WTC11 (cell line): ENCODE measurements around the gene RXRB. TPM values are rescaled to one million over a fixed set of nuclear protein-coding genes. Genes with fewer than 3 reads are reported as not detected.

ENCODE experiments used
- ATAC-seq: fragments of 200-7000 bp; cut with Tn5 transposase; 2 replicates; pipeline ENCODE4 v1.10.0; 2021; ENCODE audit warnings: mild to moderate bottlenecking, moderate library complexity
- CTCF ChIA-PET: fragments of 300-600 bp; sonication (Branson Sonifier 250); formaldehyde crosslinking; loops from one replicate; lab custom pipeline; 2021; ENCODE audit warnings: antibody characterized with exemption; lab: Charles Lee
- POLR2A ChIA-PET: fragments of 350-600 bp; sonication (Branson Sonifier 250); formaldehyde crosslinking; loops from one replicate; lab custom pipeline; 2021; ENCODE audit warnings: antibody characterized with exemption; lab: Charles Lee
- DNase-seq: peaks from one replicate; pipeline ENCODE4 v3.0.0; 2021; ENCODE audit warnings: low spot score
- H3K27ac Mint-ChIP-seq: 2 replicates; pipeline ENCODE4 v1.8.0; 2021; ENCODE audit warnings: mixed read lengths
- H3K27me3 Mint-ChIP-seq: 2 replicates; pipeline ENCODE4 v1.8.0; 2021; ENCODE audit warnings: low read depth, mild to moderate bottlenecking, moderate library complexity, mixed read lengths
- H3K36me3 Mint-ChIP-seq: 2 replicates; pipeline ENCODE4 v1.8.0; 2021; ENCODE audit warnings: mixed read lengths
- H3K4me1 Mint-ChIP-seq: 2 replicates; pipeline ENCODE4 v1.8.0; 2022; ENCODE audit warnings: mixed read lengths
- H3K4me3 Mint-ChIP-seq: 2 replicates; pipeline ENCODE4 v1.8.0; 2021; ENCODE audit warnings: mild to moderate bottlenecking, moderate library complexity, mixed read lengths
- H3K9me3 Mint-ChIP-seq: 2 replicates; pipeline ENCODE4 v1.8.0; 2021; ENCODE audit warnings: mixed read lengths
- ARID4B ChIP-seq: sonication (generic); formaldehyde crosslinking; IDR thresholded peaks from 2 replicates; pipeline ENCODE4 v1.8.0; 2023; ENCODE audit warnings: missing genetic modification reagents, mild to moderate bottlenecking, borderline replicate concordance
- ATF1 ChIP-seq: sonication (generic); formaldehyde crosslinking; IDR thresholded peaks from 2 replicates; pipeline ENCODE4 v1.8.1; 2023; ENCODE audit warnings: mild to moderate bottlenecking, moderate library complexity, missing genetic modification reagents
- ATF2 ChIP-seq: sonication (generic); formaldehyde crosslinking; IDR thresholded peaks from 2 replicates; pipeline ENCODE4 v1.8.1; 2022; ENCODE audit warnings: low read depth, missing genetic modification reagents, borderline replicate concordance
- CDX4 ChIP-seq: fragments of 250-450 bp; sonication (Bioruptor Pico); IDR thresholded peaks from 2 replicates; pipeline ENCODE4 v1.9.0; 2021; ENCODE audit warnings: moderate library complexity, mild to moderate bottlenecking, inconsistent platforms, borderline replicate concordance
- CREB1 ChIP-seq: sonication (generic); formaldehyde crosslinking; IDR thresholded peaks from 2 replicates; pipeline ENCODE4 v1.8.0; 2023; ENCODE audit warnings: mild to moderate bottlenecking, missing genetic modification reagents
- E2F1 ChIP-seq: sonication (generic); formaldehyde crosslinking; IDR thresholded peaks from 2 replicates; pipeline ENCODE4 v1.8.0; 2022; ENCODE audit warnings: mild to moderate bottlenecking, missing genetic modification reagents
- EMX1 ChIP-seq: fragments of 250-450 bp; sonication (Bioruptor Pico); IDR thresholded peaks from 2 replicates; pipeline ENCODE4 v1.8.0; 2021; ENCODE audit warnings: mild to moderate bottlenecking
- ETV6 ChIP-seq: sonication (generic); formaldehyde crosslinking; IDR thresholded peaks from 2 replicates; pipeline ENCODE4 v1.8.1; 2022; ENCODE audit warnings: mild to moderate bottlenecking, missing genetic modification reagents
- FOXP1 ChIP-seq: sonication (generic); formaldehyde crosslinking; IDR thresholded peaks from 2 replicates; pipeline ENCODE4 v1.8.0; 2022; ENCODE audit warnings: missing genetic modification reagents, mild to moderate bottlenecking, moderate library complexity, borderline replicate concordance
- FOXP4 ChIP-seq: sonication (generic); formaldehyde crosslinking; IDR thresholded peaks from 2 replicates; pipeline ENCODE4 v1.8.0; 2022; ENCODE audit warnings: mild to moderate bottlenecking, missing genetic modification reagents
- GABPB1 ChIP-seq: sonication (generic); formaldehyde crosslinking; IDR thresholded peaks from 2 replicates; pipeline ENCODE4 v1.8.1; 2023; ENCODE audit warnings: mild to moderate bottlenecking, missing genetic modification reagents
- GTF2I ChIP-seq: fragments of 250-450 bp; sonication (Bioruptor Pico); conservative IDR thresholded peaks from 2 replicates; pipeline ENCODE4 v1.4.0; 2021; ENCODE audit warnings: mild to moderate bottlenecking
- JAZF1 ChIP-seq: fragments of 250-450 bp; sonication (Bioruptor Pico); IDR thresholded peaks from 2 replicates; pipeline ENCODE4 v1.9.0; 2021; ENCODE audit warnings: moderate library complexity, mild to moderate bottlenecking, inconsistent platforms
- KAT7 ChIP-seq: sonication (generic); formaldehyde crosslinking; IDR thresholded peaks from 2 replicates; pipeline ENCODE4 v1.8.1; 2023; ENCODE audit warnings: missing genetic modification reagents, mild to moderate bottlenecking, borderline replicate concordance
- MAX ChIP-seq: sonication (generic); formaldehyde crosslinking; IDR thresholded peaks from 2 replicates; pipeline ENCODE4 v1.8.0; 2022; ENCODE audit warnings: mild to moderate bottlenecking, missing genetic modification reagents
- MYBL2 ChIP-seq: sonication (generic); formaldehyde crosslinking; IDR thresholded peaks from 2 replicates; pipeline ENCODE4 v1.8.1; 2023; ENCODE audit warnings: mild to moderate bottlenecking, moderate library complexity, missing genetic modification reagents
- NFYB ChIP-seq: sonication (generic); formaldehyde crosslinking; conservative IDR thresholded peaks from 2 replicates; pipeline ENCODE4 v1.8.0; 2022; ENCODE audit warnings: low read depth, missing genetic modification reagents
- TEAD1 ChIP-seq: sonication (generic); formaldehyde crosslinking; IDR thresholded peaks from 2 replicates; pipeline ENCODE4 v1.8.0; 2022; ENCODE audit warnings: mild to moderate bottlenecking, missing genetic modification reagents
- USF2 ChIP-seq: sonication (generic); formaldehyde crosslinking; IDR thresholded peaks from 2 replicates; pipeline ENCODE4 v1.8.1; 2023; ENCODE audit warnings: mild to moderate bottlenecking, missing genetic modification reagents, moderate library complexity
- ZNF232 ChIP-seq: sonication (generic); formaldehyde crosslinking; IDR thresholded peaks from 2 replicates; pipeline ENCODE4 v1.8.0; 2022; ENCODE audit warnings: mild to moderate bottlenecking, missing genetic modification reagents
- ZNF396 ChIP-seq: fragments of 250-450 bp; sonication (Bioruptor Pico); IDR thresholded peaks from 2 replicates; pipeline ENCODE4 v1.8.0; 2021; ENCODE audit warnings: mild to moderate bottlenecking, moderate library complexity, borderline replicate concordance
- ZNF512 ChIP-seq: sonication (generic); formaldehyde crosslinking; IDR thresholded peaks from 2 replicates; pipeline ENCODE4 v1.8.1; 2022; ENCODE audit warnings: missing genetic modification reagents, borderline replicate concordance
- total RNA-seq: library from RNA; stranded (reverse); gene quantifications from 3 replicates; pipeline ENCODE4 v1.2.3, GENCODE V29; 2021

RXRB gene
- total RNA-seq, 1 experiment from 2014 or later, result 24.5 TPM

GRCh38 chr6:33213989-33214335, 13.5 kb upstream of the RXRB start (continued):
- no peak for TF ChIP-seq ATF2
- no peak for TF ChIP-seq CDX4 (CRISPR knock-in tag)
- TF ChIP-seq ETV6, result no peak
- no peak for TF ChIP-seq ZNF396 (CRISPR knock-in tag)
- no peak for TF ChIP-seq NFYB (CRISPR knock-in tag)

- Mint-ChIP-seq H3K4me1 (peaks cover 49% of the 10 kb centered on the region), H3K4me3 (peak overlapping the region; percentile 95), H3K27me3 (peaks cover 66% of the 10 kb centered on the region), H3K9me3 (no peaks in the 10 kb centered on the region), H3K36me3 (peaks cover 12% of the 10 kb centered on the region), H3K27ac (no peak overlapping the region; the same call in 1 of the 2 replicates)
- ATAC-seq (peak; percentile 38), DNase-seq (peak; percentile 68)
- ChIA-PET POLR2A (interaction anchor here (1.1 kb wide), 1 partner anchor 35 kb away, joined by 4 read pairs; no protein-coding TSS in a partner anchor), CTCF (interaction anchor here (0.6 to 5.7 kb wide), 6 partner anchors 9 to 87 kb away, joined by 3 to 83 read pairs (median 5); partner anchors contain the start of genes B3GALT4, HSD17B8, RXRB and SLC39A7)
- TF ChIP-seq GTF2I (CRISPR knock-in tag) (no peak), JAZF1 (no peak), ZNF512 (CRISPR knock-in tag) (no peak), MAX (peak; percentile 49; the same call in 1 of the 2 replicates), FOXP1 (CRISPR knock-in tag) (peak; percentile 67), EMX1 (CRISPR knock-in tag) (no peak), ATF1 (CRISPR knock-in tag) (no peak), USF2 (CRISPR knock-in tag) (no peak), GABPB1 (CRISPR knock-in tag) (no peak), CREB1 (no peak), MYBL2 (CRISPR knock-in tag) (peak; percentile 38; the same call in 1 of the 2 replicates), FOXP4 (CRISPR knock-in tag) (0 out of 2 replicates have a peak, but pooled peaks have one; percentile 20), KAT7 (CRISPR knock-in tag) (0 out of 2 replicates have a peak, but pooled peaks have one; percentile 80), E2F1 (CRISPR knock-in tag) (no peak), ARID4B (CRISPR knock-in tag) (peak; percentile 69; the same call in 1 of the 2 replicates), TEAD1 (CRISPR knock-in tag) (peak; percentile 65; the same call in 1 of the 2 replicates), ZNF232 (CRISPR knock-in tag) (no peak)
These were observed 12.9 kb upstream of the RXRB start for GRCh38 chr6:33213166-33213988.
